ENCODE results near the gene RAD23B. TPM values are rescaled to one million over a fixed set of nuclear protein-coding genes. Genes with fewer than 3 reads are reported as not detected.

RAD23B gene
- total RNA-seq, 1 donor from 2014 or later = 91.8 TPM

- intact Hi-C loops (cut with DNase I) = no loop called here
- ATAC-seq (ENCODE audit: poor library complexity) = no peak
- no peak for DNase-seq
Measured at GRCh38 chr9:107263289-107263688, 19.8 kb upstream of the RAD23B start.

- intact Hi-C loops (cut with DNase I) = no loop called here
- no peak for DNase-seq
- ATAC-seq (ENCODE audit: poor library complexity) = no peak
Measured at GRCh38 chr9:107266624-107267368, 16.3 kb upstream of the RAD23B start.

GRCh38 chr9:107268560-107268959 lies 14.5 kb upstream of the RAD23B start:
- intact Hi-C loops (cut with DNase I) = no loop called here
- DNase-seq = no peak

GRCh38 chr9:107269254-107269653 lies 13.8 kb upstream of the RAD23B start:
- ATAC-seq (ENCODE audit: poor library complexity) = no peak
- DNase-seq = no peak
- intact Hi-C loops (cut with DNase I) = no loop called here

More at GRCh38 chr9:107268560-107268959, 14.5 kb upstream of the RAD23B start:
- ATAC-seq (ENCODE audit: poor library complexity) = no peak

GRCh38 chr9:107269681-107270080 lies 13.4 kb upstream of the RAD23B start:
- intact Hi-C loops (cut with DNase I) = no loop called here
- ATAC-seq (ENCODE audit: poor library complexity) (no peak), DNase-seq (no peak)

- ATAC-seq (ENCODE audit: poor library complexity) = no peak
- DNase-seq = no peak
- intact Hi-C loops (cut with DNase I) = no loop called here
Measured at GRCh38 chr9:107270082-107270481, 13.0 kb upstream of the RAD23B start.

GRCh38 chr9:107270580-107270979 lies 12.5 kb upstream of the RAD23B start:
- ATAC-seq (ENCODE audit: poor library complexity) (no peak), DNase-seq (no peak)
- intact Hi-C loops (cut with DNase I) = no loop called here

- DNase-seq = no peak
- ATAC-seq (ENCODE audit: poor library complexity) = peak; percentile 45
- intact Hi-C loops (cut with DNase I) = no loop called here
Measured at GRCh38 chr9:107273634-107274033, 9.4 kb upstream of the RAD23B start.

GRCh38 chr9:107274096-107274495 lies 9.0 kb upstream of the RAD23B start:
- intact Hi-C loops (cut with DNase I) = no loop called here
- no peak for ATAC-seq (ENCODE audit: poor library complexity)
- DNase-seq = no peak

GRCh38 chr9:107274953-107275422 lies 8.1 kb upstream of the RAD23B start:
- peak; percentile 53 for ATAC-seq (ENCODE audit: poor library complexity)
- no peak for DNase-seq
- intact Hi-C loops (cut with DNase I) = no loop called here

GRCh38 chr9:107275530-107275929 lies 7.5 kb upstream of the RAD23B start:
- DNase-seq (no peak), ATAC-seq (ENCODE audit: poor library complexity) (no peak)
- intact Hi-C loops (cut with DNase I) = no loop called here

GRCh38 chr9:107276966-107277710 lies 5.9 kb upstream of the RAD23B start:
- intact Hi-C loops (cut with DNase I) = no loop called here
- no peak for ATAC-seq (ENCODE audit: poor library complexity)
- no peak for DNase-seq

- DNase-seq (no peak), ATAC-seq (ENCODE audit: poor library complexity) (no peak)
- intact Hi-C loops (cut with DNase I) = no loop called here
Measured at GRCh38 chr9:107277801-107278200, 5.3 kb upstream of the RAD23B start.

- ATAC-seq (ENCODE audit: poor library complexity) = no peak
- intact Hi-C loops (cut with DNase I) = no loop called here
Measured at GRCh38 chr9:107279086-107279485, 4.0 kb upstream of the RAD23B start.

GRCh38 chr9:107280543-107280942 lies 2.5 kb upstream of the RAD23B start:
- ATAC-seq (ENCODE audit: poor library complexity) (no peak), DNase-seq (no peak)
- intact Hi-C loops (cut with DNase I) = no loop called here

More at GRCh38 chr9:107279086-107279485, 4.0 kb upstream of the RAD23B start:
- DNase-seq = no peak

- no peak for DNase-seq
- no peak for ATAC-seq (ENCODE audit: poor library complexity)
- intact Hi-C loops (cut with DNase I) = no loop called here
Measured at GRCh38 chr9:107281184-107281583, 1.9 kb upstream of the RAD23B start.

GRCh38 chr9:107281922-107282667 lies 984 bp upstream of the RAD23B start:
- ATAC-seq (ENCODE audit: poor library complexity) (no peak), DNase-seq (no peak)
- intact Hi-C loops (cut with DNase I) = no loop called here

GRCh38 chr9:107283623-107284616 lies 841 bp downstream of the RAD23B start:
- peak; percentile 41 for ATAC-seq (ENCODE audit: poor library complexity)
- DNase-seq = peak; percentile 81
- intact Hi-C loops (cut with DNase I) = no loop called here

All from Right ventricle myocardium superior (tissue), 1 donor.